Measurements from ENCODE around the gene CNOT2.

- no peak for TF ChIP-seq CTCF (IDR thresholded peaks at IDR 0.05)
- no peak for TF ChIP-seq POLR2A (IDR thresholded peaks at IDR 0.05)
Observed at GRCh38 chr12:70254225-70254624, 11.0 kb downstream of the CNOT2 start.
